HG03135 (cell line): ENCODE results near the gene SPRED3.

ENCODE experiments used
- ATAC-seq: cut with Tn5 transposase; IDR thresholded peaks from one replicate; pipeline ENCODE4 v1.9.1; 2021; ENCODE audit warnings: mild to moderate bottlenecking, moderate library complexity; ENCODE audit not compliant: unreplicated experiment

The SPRED3 gene

GRCh38 chr19:38443458-38443999 is 55.0 kb downstream of the SPRED3 start:
- ATAC-seq: no peak

GRCh38 chr19:38444026-38444425 is 55.5 kb downstream of the SPRED3 start:
- ATAC-seq: no peak

GRCh38 chr19:38445362-38445761 is 56.9 kb downstream of the SPRED3 start:
- no peak for ATAC-seq

GRCh38 chr19:38448225-38448624 is 59.7 kb downstream of the SPRED3 start:
- ATAC-seq: no peak
